Progenitor cell of endocrine pancreas (in vitro differentiated cells): ENCODE results near the gene SLC39A11. TPM values are rescaled to one million over a fixed set of nuclear protein-coding genes. Genes with fewer than 3 reads are reported as not detected.
"Not testable (repeated sequence)": the region's sequence is repeated elsewhere in the genome, so short reads cannot be mapped to it uniquely, and the experiment has no call there.

Experiments
- DNase-seq: peaks from one replicate; pipeline ENCODE4 v3.0.0; 2021; ENCODE audit warnings: low spot score; ENCODE audit not compliant: unreplicated experiment
- H3K27ac Mint-ChIP-seq: 2 replicates; pipeline ENCODE4 v1.8.0; 2021; ENCODE audit warnings: mild to moderate bottlenecking, moderate library complexity, mixed read lengths
- H3K27me3 Mint-ChIP-seq: 2 replicates; pipeline ENCODE4 v1.8.0; 2021; ENCODE audit warnings: mixed read lengths
- H3K36me3 Mint-ChIP-seq: 2 replicates; pipeline ENCODE4 v1.8.0; 2022; ENCODE audit warnings: mixed read lengths; ENCODE audit not compliant: insufficient read depth
- H3K4me1 Mint-ChIP-seq: 2 replicates; pipeline ENCODE4 v1.8.0; 2021; ENCODE audit warnings: low read depth, mixed read lengths
- H3K4me3 Mint-ChIP-seq: 2 replicates; pipeline ENCODE4 v1.8.0; 2021; ENCODE audit warnings: low read depth, mild to moderate bottlenecking, moderate library complexity, mixed read lengths
- H3K9me3 Mint-ChIP-seq: 2 replicates; pipeline ENCODE4 v1.8.0; 2021; ENCODE audit warnings: low read depth, mixed read lengths
- total RNA-seq: library from RNA; stranded (reverse); gene quantifications from 2 replicates; pipeline ENCODE4 v1.2.1, GENCODE V29; 2021
- TF ChIP-seq, protein P1 (sequence below): fragments of 200-600 bp; sonication (generic); IDR thresholded peaks from one replicate; pipeline ENCODE4 v1.5.0; 2021; ENCODE audit warnings: antibody characterized with exemption, mild to moderate bottlenecking; ENCODE audit not compliant: unreplicated experiment

Gene SLC39A11
- total RNA-seq, 1 donor from 2014 or later = 20.5 TPM

- Mint-ChIP-seq H3K4me1 (no peaks in the 10 kb centered on the region), H3K27me3 (peaks cover 43% of the 10 kb centered on the region), H3K27ac (no peak overlapping the region), H3K9me3 (no peaks in the 10 kb centered on the region), H3K4me3 (no peak overlapping the region), H3K36me3 (no peaks in the 10 kb centered on the region)
- DNase-seq = no peak
- TF ChIP-seq, protein P1, sequence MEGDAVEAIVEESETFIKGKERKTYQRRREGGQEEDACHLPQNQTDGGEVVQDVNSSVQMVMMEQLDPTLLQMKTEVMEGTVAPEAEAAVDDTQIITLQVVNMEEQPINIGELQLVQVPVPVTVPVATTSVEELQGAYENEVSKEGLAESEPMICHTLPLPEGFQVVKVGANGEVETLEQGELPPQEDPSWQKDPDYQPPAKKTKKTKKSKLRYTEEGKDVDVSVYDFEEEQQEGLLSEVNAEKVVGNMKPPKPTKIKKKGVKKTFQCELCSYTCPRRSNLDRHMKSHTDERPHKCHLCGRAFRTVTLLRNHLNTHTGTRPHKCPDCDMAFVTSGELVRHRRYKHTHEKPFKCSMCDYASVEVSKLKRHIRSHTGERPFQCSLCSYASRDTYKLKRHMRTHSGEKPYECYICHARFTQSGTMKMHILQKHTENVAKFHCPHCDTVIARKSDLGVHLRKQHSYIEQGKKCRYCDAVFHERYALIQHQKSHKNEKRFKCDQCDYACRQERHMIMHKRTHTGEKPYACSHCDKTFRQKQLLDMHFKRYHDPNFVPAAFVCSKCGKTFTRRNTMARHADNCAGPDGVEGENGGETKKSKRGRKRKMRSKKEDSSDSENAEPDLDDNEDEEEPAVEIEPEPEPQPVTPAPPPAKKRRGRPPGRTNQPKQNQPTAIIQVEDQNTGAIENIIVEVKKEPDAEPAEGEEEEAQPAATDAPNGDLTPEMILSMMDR = no peak
These were observed 7.9 kb upstream of the SLC39A11 start for GRCh38 chr17:73100363-73100762.

- H3K27ac Mint-ChIP-seq = no peak overlapping the region
- H3K4me1 Mint-ChIP-seq = no peaks in the 10 kb centered on the region
- no peaks in the 10 kb centered on the region for H3K9me3 Mint-ChIP-seq
- TF ChIP-seq, protein P1 = no peak
- no peak for DNase-seq
- H3K36me3 Mint-ChIP-seq = no peaks in the 10 kb centered on the region
- H3K27me3 Mint-ChIP-seq = peaks cover 42% of the 10 kb centered on the region
- H3K4me3 Mint-ChIP-seq = no peak overlapping the region
These were observed 7.0 kb upstream of the SLC39A11 start for GRCh38 chr17:73099511-73099910.

GRCh38 chr17:73098919-73099318, 6.4 kb upstream of the SLC39A11 start:
- Mint-ChIP-seq H3K4me1 (no peaks in the 10 kb centered on the region), H3K36me3 (no peaks in the 10 kb centered on the region), H3K4me3 (no peak overlapping the region), H3K9me3 (no peaks in the 10 kb centered on the region), H3K27ac (no peak overlapping the region), H3K27me3 (peaks cover 47% of the 10 kb centered on the region)
- TF ChIP-seq, protein P1 = no peak
- no peak for DNase-seq

DNA sequence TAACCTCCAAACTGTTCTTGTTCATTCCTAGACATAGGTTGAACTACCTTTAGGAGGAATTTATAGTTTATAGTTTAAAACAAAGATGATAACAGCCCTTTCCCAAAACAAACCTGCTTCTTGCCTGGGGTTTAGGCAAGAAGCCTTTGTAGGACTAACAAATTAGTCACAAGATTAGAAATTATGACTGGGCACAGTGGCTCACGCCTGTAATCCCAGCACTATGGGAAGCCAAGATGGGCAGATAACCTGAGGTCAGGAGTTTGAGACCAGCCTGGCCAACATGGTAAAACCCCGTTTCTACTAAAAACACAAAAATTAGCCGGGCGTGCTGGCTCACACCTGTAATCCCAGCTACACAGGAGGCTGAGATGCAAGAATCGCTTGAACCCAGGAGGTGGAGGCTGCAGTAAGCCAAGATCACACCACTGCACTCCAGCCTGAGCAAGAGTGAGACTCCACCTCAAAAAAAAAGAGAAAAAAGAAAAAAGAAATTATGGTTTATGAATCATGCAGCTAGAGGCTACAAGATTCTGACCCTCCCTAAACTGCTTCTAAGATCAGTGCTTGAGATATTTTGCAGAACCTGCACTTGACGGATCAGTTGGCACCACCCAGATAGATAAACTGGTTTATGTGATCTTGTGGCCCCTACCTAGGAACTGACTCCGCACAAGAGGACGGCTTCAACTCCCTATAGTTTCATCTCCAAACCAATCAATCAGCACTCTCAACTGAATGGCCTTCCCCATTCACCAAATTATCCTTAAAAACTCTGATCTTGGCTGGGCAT, 5.7 kb upstream of the SLC39A11 start:
- H3K27me3 Mint-ChIP-seq = peaks cover 47% of the 10 kb centered on the region
- not testable (repeated sequence) for H3K27ac Mint-ChIP-seq, H3K4me1 Mint-ChIP-seq, DNase-seq, H3K4me3 Mint-ChIP-seq, H3K9me3 Mint-ChIP-seq, H3K36me3 Mint-ChIP-seq

DNA sequence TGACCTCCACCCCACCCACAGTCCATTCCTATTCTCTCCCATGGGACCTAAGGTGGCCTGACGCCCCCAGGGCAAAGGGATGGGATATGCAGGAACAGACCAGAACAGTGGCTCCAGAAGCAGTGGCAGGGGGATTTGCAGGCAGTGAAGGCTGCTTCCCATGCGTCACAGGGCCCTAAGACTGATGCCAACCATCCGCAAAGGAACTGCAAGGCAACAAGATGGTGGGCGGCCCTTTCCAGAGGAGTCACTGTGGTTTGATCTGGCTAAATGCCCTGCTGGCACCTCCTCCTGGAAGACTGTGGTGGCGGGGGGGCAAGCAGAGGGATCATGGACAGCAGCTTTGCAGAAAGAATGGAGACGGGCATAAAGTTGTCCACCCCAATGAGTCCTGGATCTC, 4.4 kb upstream of the SLC39A11 start:
- TF ChIP-seq, protein P1 = no peak
- peaks cover 47% of the 10 kb centered on the region for H3K27me3 Mint-ChIP-seq

GRCh38 chr17:73096211-73096610, 3.7 kb upstream of the SLC39A11 start:
- TF ChIP-seq, protein P1 = no peak
- no peaks in the 10 kb centered on the region for H3K9me3 Mint-ChIP-seq
- H3K4me1 Mint-ChIP-seq = peaks cover 11% of the 10 kb centered on the region
- no peaks in the 10 kb centered on the region for H3K36me3 Mint-ChIP-seq
- DNase-seq = no peak
- H3K27me3 Mint-ChIP-seq = peaks cover 47% of the 10 kb centered on the region
- no peak overlapping the region for H3K4me3 Mint-ChIP-seq
- H3K27ac Mint-ChIP-seq = no peak overlapping the region

More for the DNA sequence above, 4.4 kb upstream of the SLC39A11 start:
- Mint-ChIP-seq H3K27ac (no peak overlapping the region), H3K4me3 (no peak overlapping the region), H3K4me1 (peaks cover 8% of the 10 kb centered on the region), H3K36me3 (no peaks in the 10 kb centered on the region), H3K9me3 (no peaks in the 10 kb centered on the region)
- no peak for DNase-seq
